NCI-H1048 (cell line): ENCODE data around the gene MAPK8IP1.

Experiments
- DNase-seq: peaks from one replicate; lab custom pipeline; 2025; lab: John Stamatoyannopoulos, UW

The MAPK8IP1 gene

DNA sequence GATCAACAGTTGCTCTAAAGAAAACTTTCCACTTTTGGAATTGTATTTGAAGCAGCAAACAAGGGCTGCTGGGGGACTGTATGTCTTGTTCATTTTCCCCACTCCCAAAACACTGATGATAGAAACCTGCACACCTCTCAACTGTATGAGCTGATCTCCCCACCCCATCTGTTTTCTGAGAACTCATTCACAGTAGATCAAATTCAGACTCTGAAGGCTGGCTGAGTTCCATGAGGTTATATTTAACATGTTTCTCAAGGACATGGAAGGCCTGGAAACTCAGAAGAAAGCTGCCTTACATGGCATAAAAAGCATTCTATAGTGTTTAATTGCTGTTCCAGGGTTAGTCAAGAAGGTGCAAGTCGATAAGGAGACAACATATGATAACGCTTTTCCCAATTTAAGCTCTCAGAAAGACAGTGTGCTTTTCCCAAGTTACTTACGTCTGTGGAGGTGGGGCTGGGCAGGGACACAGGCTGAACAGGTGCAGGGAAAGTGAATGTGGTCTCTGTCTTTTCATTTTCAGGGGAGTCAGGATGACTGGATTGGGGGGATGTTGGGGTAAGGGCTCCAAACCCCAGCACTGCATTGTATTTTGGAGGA, 60.0 kb downstream of the MAPK8IP1 start:
- DNase-seq = no peak

DNA sequence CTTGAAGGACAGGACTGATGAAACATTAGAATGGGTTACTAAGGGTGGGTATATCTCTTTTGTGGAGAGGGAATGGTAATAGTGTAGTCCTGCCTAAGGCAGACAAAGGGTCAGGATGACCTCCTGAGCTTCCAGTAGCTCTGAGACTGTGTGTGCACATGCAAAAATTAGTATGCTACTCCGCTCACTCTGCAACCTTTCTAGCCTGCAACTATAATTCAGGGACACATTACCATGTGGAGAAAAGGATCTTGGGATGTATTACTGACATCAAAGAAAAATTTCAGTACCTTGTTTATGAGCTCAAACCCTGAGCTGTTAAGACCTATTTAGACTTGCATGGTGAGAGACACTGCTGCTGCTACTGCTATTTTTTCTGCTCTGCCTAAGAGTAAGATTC, 62.4 kb downstream of the MAPK8IP1 start:
- no peak for DNase-seq

DNA sequence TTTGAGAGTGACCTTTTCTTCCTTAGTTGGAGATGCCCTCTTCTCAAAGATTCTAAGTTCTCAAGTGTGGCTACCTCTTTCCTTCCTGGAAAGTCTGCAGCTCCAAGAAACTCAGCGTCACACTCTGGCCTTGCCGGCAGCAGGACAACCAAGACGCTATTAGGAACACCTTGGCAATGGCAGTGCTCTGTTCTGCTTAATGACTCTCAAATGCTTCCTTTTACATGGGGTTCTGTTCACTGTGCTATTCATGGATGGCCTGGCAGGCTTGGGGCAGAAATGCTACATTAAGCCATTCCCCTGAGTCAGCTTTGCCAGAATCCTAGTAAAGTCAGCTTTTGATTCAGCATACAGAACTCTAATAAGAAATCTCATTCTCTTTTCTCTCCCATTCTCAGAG, 62.9 kb downstream of the MAPK8IP1 start:
- DNase-seq = no peak

DNA sequence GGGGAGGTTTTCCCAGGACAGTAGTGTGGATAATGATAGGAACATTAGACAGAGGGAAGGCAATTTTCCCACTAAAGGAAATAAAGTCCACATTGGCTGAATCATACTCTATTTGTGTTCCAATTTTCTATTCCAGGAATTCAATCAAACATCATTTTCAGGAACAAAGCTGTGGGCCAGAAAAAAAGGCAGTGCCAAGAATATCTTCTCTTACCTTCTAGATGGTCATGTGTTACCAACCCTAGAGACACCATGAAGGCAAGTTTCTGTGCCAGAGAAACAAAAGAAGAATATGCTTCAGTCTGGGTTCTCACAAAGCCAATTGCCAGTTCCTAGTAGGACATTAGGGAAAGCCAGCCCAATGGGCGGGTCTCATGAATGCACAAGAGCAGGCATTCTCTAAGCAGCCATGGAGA, 64.5 kb downstream of the MAPK8IP1 start:
- DNase-seq = no peak
